HepG2 (cell line): ENCODE results near the gene VEZF1. TPM values are rescaled to one million over a fixed set of nuclear protein-coding genes. Genes with fewer than 3 reads are reported as not detected.

Experiments
- ARID4A ChIP-seq: sonication (generic); formaldehyde crosslinking; IDR thresholded peaks from 2 replicates; pipeline ENCODE4 v1.5.0; 2020; ENCODE audit warnings: mild to moderate bottlenecking, missing genetic modification reagents, borderline replicate concordance
- CC2D1A ChIP-seq: sonication (generic); formaldehyde crosslinking; IDR thresholded peaks from 2 replicates; pipeline ENCODE4 v1.8.1; 2023; ENCODE audit warnings: mild to moderate bottlenecking, missing genetic modification reagents
- CHD4 ChIP-seq: fragments of 200-600 bp; sonication (generic); IDR thresholded peaks from 2 replicates; pipeline ENCODE4 v1.7.0; 2017; ENCODE audit warnings: mild to moderate bottlenecking, low read length, borderline replicate concordance
- EHMT2 ChIP-seq: fragments of 200-600 bp; sonication (generic); IDR thresholded peaks from 2 replicates; pipeline ENCODE4 v1.7.0; 2017; ENCODE audit warnings: antibody characterized with exemption, low read depth, low read length, borderline replicate concordance
- MIER2 ChIP-seq: IDR thresholded peaks from 2 replicates; pipeline ENCODE4 v1.6.1; 2016; ENCODE audit warnings: missing biosample characterization, missing genetic modification reagents
- NR2F2 ChIP-seq: IDR thresholded peaks from 2 replicates; pipeline ENCODE4 v1.6.1; 2012; ENCODE audit warnings: low read depth, inconsistent platforms, borderline replicate concordance
- SMAD3 ChIP-seq: sonication (generic); formaldehyde crosslinking; IDR thresholded peaks from 2 replicates; pipeline ENCODE4 v1.4.0; 2020; ENCODE audit warnings: missing genetic modification reagents
- ZBTB1 ChIP-seq: sonication (generic); formaldehyde crosslinking; IDR thresholded peaks from 2 replicates; pipeline ENCODE4 v1.4.0; 2020; ENCODE audit warnings: missing genetic modification reagents, borderline replicate concordance
- ZBTB2 ChIP-seq: sonication (generic); formaldehyde crosslinking; IDR thresholded peaks from 2 replicates; pipeline ENCODE4 v1.8.0; 2022; ENCODE audit warnings: low read depth, missing genetic modification reagents
- ZBTB21 ChIP-seq: sonication (generic); formaldehyde crosslinking; IDR thresholded peaks from 2 replicates; pipeline ENCODE4 v1.4.0; 2020; ENCODE audit warnings: missing genetic modification reagents
- ZFP91 ChIP-seq: sonication (generic); formaldehyde crosslinking; IDR thresholded peaks from 2 replicates; pipeline ENCODE4 v1.9.0; 2022; ENCODE audit warnings: missing genetic modification reagents, mild to moderate bottlenecking, borderline replicate concordance
- ZNF296 ChIP-seq: sonication (generic); formaldehyde crosslinking; conservative IDR thresholded peaks from 2 replicates; pipeline ENCODE4 v1.5.0; 2020; ENCODE audit warnings: mild to moderate bottlenecking, missing genetic modification reagents
- ZNF33A ChIP-seq: sonication (generic); formaldehyde crosslinking; IDR thresholded peaks from 2 replicates; pipeline ENCODE4 v1.5.1; 2020; ENCODE audit warnings: missing genetic modification reagents, mild to moderate bottlenecking, moderate library complexity, borderline replicate concordance
- ZNF343 ChIP-seq: sonication (generic); formaldehyde crosslinking; IDR thresholded peaks from 2 replicates; pipeline ENCODE4 v1.4.0; 2020; ENCODE audit warnings: mild to moderate bottlenecking, missing genetic modification reagents
- ZNF768 ChIP-seq: sonication (generic); formaldehyde crosslinking; IDR thresholded peaks from 2 replicates; pipeline ENCODE4 v1.4.0; 2020; ENCODE audit warnings: missing genetic modification reagents
- polyA plus RNA-seq, 8 experiments: library from polyadenylated mRNA; depleted of rRNA in 3 of 8; stranded (reverse) in 7 of 8; unstranded in 1 of 8; fragments of >200 nt; fragmentation: Illumina TruSeq in 4 of 8; extraction: Trizol in 4 of 8; gene quantifications; 2 replicates each; pipeline versions ENCODE4 v1.2.1 to v1.2.3, GENCODE V29; 2011 to 2016; ENCODE audit warnings: low read depth in 4 of 8, missing spikeins in 1 of 8, mixed read lengths in 1 of 8; ENCODE audit not compliant: insufficient read depth in 1 of 8
- total RNA-seq, 5 experiments: library from RNA; depleted of rRNA; stranded (reverse); fragments of >200 nt; fragmentation: Illumina TruSeq; extraction: Trizol; gene quantifications; 2 replicates each; pipeline ENCODE4 v1.2.3, GENCODE V29; 2016; ENCODE audit warnings: low read depth in 1 of 5
- TF ChIP-seq, protein P1 (sequence below): sonication (generic); formaldehyde crosslinking; IDR thresholded peaks from 2 replicates; pipeline ENCODE4 v1.5.1; 2020; ENCODE audit warnings: mild to moderate bottlenecking, missing genetic modification reagents

The VEZF1 gene
- total and polyA plus RNA-seq, 2 of the 13 experiments (the other 11 are each of a cell fraction or from before 2014, with no cell fraction given) = 45.9 to 49.7 TPM

- no peak for TF ChIP-seq ZFP91 (CRISPR knock-in tag)
- no peak for TF ChIP-seq ZBTB1 (CRISPR knock-in tag)
- no peak for TF ChIP-seq NR2F2
- no peak for TF ChIP-seq EHMT2
- no peak for TF ChIP-seq CC2D1A (CRISPR knock-in tag)
- no peak for TF ChIP-seq ZNF33A (CRISPR knock-in tag)
- no peak for TF ChIP-seq SMAD3 (CRISPR knock-in tag)
- no peak for TF ChIP-seq ZNF296 (CRISPR knock-in tag)
- TF ChIP-seq ZBTB21 (CRISPR knock-in tag) = no peak
- no peak for TF ChIP-seq MIER2 (CRISPR knock-in tag)
- TF ChIP-seq, protein P1, sequence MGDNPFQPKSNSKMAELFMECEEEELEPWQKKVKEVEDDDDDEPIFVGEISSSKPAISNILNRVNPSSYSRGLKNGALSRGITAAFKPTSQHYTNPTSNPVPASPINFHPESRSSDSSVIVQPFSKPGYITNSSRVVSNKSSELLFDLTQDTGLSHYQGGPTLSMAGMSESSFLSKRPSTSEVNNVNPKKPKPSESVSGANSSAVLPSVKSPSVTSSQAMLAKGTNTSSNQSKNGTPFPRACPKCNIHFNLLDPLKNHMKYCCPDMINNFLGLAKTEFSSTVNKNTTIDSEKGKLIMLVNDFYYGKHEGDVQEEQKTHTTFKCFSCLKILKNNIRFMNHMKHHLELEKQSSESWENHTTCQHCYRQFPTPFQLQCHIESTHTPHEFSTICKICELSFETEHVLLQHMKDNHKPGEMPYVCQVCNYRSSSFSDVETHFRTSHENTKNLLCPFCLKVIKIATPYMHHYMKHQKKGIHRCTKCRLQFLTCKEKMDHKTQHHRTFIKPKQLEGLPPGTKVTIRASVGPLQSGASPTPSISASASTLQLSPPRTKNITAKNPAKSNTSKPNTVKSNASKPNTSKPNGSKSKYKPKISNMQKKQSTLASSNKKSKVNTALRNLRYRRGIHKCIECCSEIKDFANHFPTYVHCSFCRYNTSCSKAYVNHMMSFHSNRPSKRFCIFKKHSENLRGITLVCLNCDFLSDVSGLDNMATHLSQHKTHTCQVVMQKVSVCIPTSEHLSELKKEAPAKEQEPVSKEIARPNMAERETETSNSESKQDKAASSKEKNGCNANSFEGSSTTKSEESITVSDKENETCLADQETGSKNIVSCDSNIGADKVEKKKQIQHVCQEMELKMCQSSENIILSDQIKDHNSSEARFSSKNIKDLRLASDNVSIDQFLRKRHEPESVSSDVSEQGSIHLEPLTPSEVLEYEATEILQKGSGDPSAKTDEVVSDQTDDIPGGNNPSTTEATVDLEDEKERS = no peak
- no peak for TF ChIP-seq ZNF768
- no peak for TF ChIP-seq ARID4A (CRISPR knock-in tag)
- TF ChIP-seq CHD4 = no peak
- no peak for TF ChIP-seq ZNF343 (CRISPR knock-in tag)
- no peak for TF ChIP-seq ZBTB2
Observed at GRCh38 chr17:57970710-57971109, 17.3 kb downstream of the VEZF1 start (continued).
